Nucleus accumbens (tissue), 56 donors: Measurements from ENCODE around the gene GAL.

Experiments used
- DNase-seq, 56 donors: peaks; one replicate each; lab custom pipeline; 2025; lab: John Stamatoyannopoulos, UW

GAL gene

GRCh38 chr11:68695531-68695930 lies 11.2 kb downstream of the GAL start:
- no peak for DNase-seq

GRCh38 chr11:68698993-68699392 lies 14.6 kb downstream of the GAL start:
- no peak for DNase-seq

GRCh38 chr11:68704887-68705286 lies 20.5 kb downstream of the GAL start:
- no peak for DNase-seq

GRCh38 chr11:68707527-68707926 lies 23.2 kb downstream of the GAL start:
- DNase-seq = no peak

- DNase-seq = no peak
Measured at GRCh38 chr11:68709062-68709461, 24.7 kb downstream of the GAL start.

GRCh38 chr11:68710409-68710808 lies 26.1 kb downstream of the GAL start:
- DNase-seq = no peak

GRCh38 chr11:68711114-68711513 lies 26.8 kb downstream of the GAL start:
- no peak for DNase-seq

- DNase-seq = peak in 8 of 56 donors; percentile 2 to 13 (median 7)
Measured at GRCh38 chr11:68714060-68714856, 29.9 kb downstream of the GAL start.

GRCh38 chr11:68715456-68716122 lies 31.2 kb downstream of the GAL start:
- no peak for DNase-seq

GRCh38 chr11:68721075-68721474 lies 36.7 kb downstream of the GAL start:
- no peak for DNase-seq

GRCh38 chr11:68722143-68722542 lies 37.8 kb downstream of the GAL start:
- DNase-seq = no peak

GRCh38 chr11:68724293-68724692 lies 39.9 kb downstream of the GAL start:
- DNase-seq = no peak

- DNase-seq = peak in 2 of 56 donors; percentile 5 to 9
Measured at GRCh38 chr11:68727783-68728182, 43.4 kb downstream of the GAL start.

- DNase-seq = no peak
Measured at GRCh38 chr11:68734111-68734510, 49.8 kb downstream of the GAL start.

- DNase-seq = no peak
Measured at GRCh38 chr11:68735125-68735524, 50.8 kb downstream of the GAL start.

- DNase-seq = no peak
Measured at GRCh38 chr11:68735646-68736045, 51.3 kb downstream of the GAL start.
